PC-9 (cell line): Measurements from ENCODE around the gene NFIA.

Source experiments
- CTCF ChIP-seq: fragments of 200-600 bp; sonication (generic); conservative IDR thresholded peaks from 2 replicates; pipeline ENCODE4 v1.6.1; 2017; ENCODE audit warnings: mixed run types, antibody characterized with exemption, mild to moderate bottlenecking, moderate library complexity
- EZH2 ChIP-seq: fragments of 200-600 bp; sonication (generic); IDR thresholded peaks from 2 replicates; pipeline ENCODE4 v1.8.0; 2017; ENCODE audit warnings: antibody characterized with exemption, low read depth

- TF ChIP-seq CTCF: no peak
- no peak for TF ChIP-seq EZH2
Observed at GRCh38 chr1:61506944-61507500, 424.7 kb downstream of the NFIA start.
